ENCODE results near the gene GIMAP6.

GRCh38 chr7:150595361-150595760 lies 36.8 kb downstream of the GIMAP6 start:
- TF ChIP-seq CTCF (IDR thresholded peaks at IDR 0.05; ENCODE audit: insufficient read depth, low read length) (no peak), SPI1 (IDR thresholded peaks at IDR 0.05; ENCODE audit: borderline replicate concordance, low read depth) (no peak)

Measured in HL-60 (cell line).